WTC11 (cell line): Measurements from ENCODE around the gene ZNF581. TPM values are rescaled to one million over a fixed set of nuclear protein-coding genes. Genes with fewer than 3 reads are reported as not detected.

ENCODE experiments used
- ATAC-seq: fragments of 200-7000 bp; cut with Tn5 transposase; 2 replicates; pipeline ENCODE4 v1.10.0; 2021; ENCODE audit warnings: mild to moderate bottlenecking, moderate library complexity
- CTCF ChIA-PET: fragments of 300-600 bp; sonication (Branson Sonifier 250); formaldehyde crosslinking; loops from one replicate; lab custom pipeline; 2021; ENCODE audit warnings: antibody characterized with exemption; lab: Charles Lee
- POLR2A ChIA-PET: fragments of 350-600 bp; sonication (Branson Sonifier 250); formaldehyde crosslinking; loops from one replicate; lab custom pipeline; 2021; ENCODE audit warnings: antibody characterized with exemption; lab: Charles Lee
- DNase-seq: peaks from one replicate; pipeline ENCODE4 v3.0.0; 2021; ENCODE audit warnings: low spot score
- H3K27ac Mint-ChIP-seq: 2 replicates; pipeline ENCODE4 v1.8.0; 2021; ENCODE audit warnings: mixed read lengths
- H3K27me3 Mint-ChIP-seq: 2 replicates; pipeline ENCODE4 v1.8.0; 2021; ENCODE audit warnings: low read depth, mild to moderate bottlenecking, moderate library complexity, mixed read lengths
- H3K36me3 Mint-ChIP-seq: 2 replicates; pipeline ENCODE4 v1.8.0; 2021; ENCODE audit warnings: mixed read lengths
- H3K4me1 Mint-ChIP-seq: 2 replicates; pipeline ENCODE4 v1.8.0; 2022; ENCODE audit warnings: mixed read lengths
- H3K4me3 Mint-ChIP-seq: 2 replicates; pipeline ENCODE4 v1.8.0; 2021; ENCODE audit warnings: mild to moderate bottlenecking, moderate library complexity, mixed read lengths
- H3K9me3 Mint-ChIP-seq: 2 replicates; pipeline ENCODE4 v1.8.0; 2021; ENCODE audit warnings: mixed read lengths
- ATF2 ChIP-seq: sonication (generic); formaldehyde crosslinking; IDR thresholded peaks from 2 replicates; pipeline ENCODE4 v1.8.1; 2022; ENCODE audit warnings: low read depth, missing genetic modification reagents, borderline replicate concordance
- EMX1 ChIP-seq: fragments of 250-450 bp; sonication (Bioruptor Pico); IDR thresholded peaks from 2 replicates; pipeline ENCODE4 v1.8.0; 2021; ENCODE audit warnings: mild to moderate bottlenecking
- FOXJ3 ChIP-seq: sonication (generic); formaldehyde crosslinking; IDR thresholded peaks from 2 replicates; pipeline ENCODE4 v1.9.0; 2021; ENCODE audit warnings: missing genetic modification reagents, mild to moderate bottlenecking, borderline replicate concordance
- GABPB1 ChIP-seq: sonication (generic); formaldehyde crosslinking; IDR thresholded peaks from 2 replicates; pipeline ENCODE4 v1.8.1; 2023; ENCODE audit warnings: mild to moderate bottlenecking, missing genetic modification reagents
- HMGA2 ChIP-seq: fragments of 250-450 bp; sonication (Bioruptor Pico); IDR thresholded peaks from 2 replicates; pipeline ENCODE4 v1.4.0; 2021; ENCODE audit warnings: mild to moderate bottlenecking, moderate library complexity
- IRF1 ChIP-seq: sonication (generic); formaldehyde crosslinking; IDR thresholded peaks from 2 replicates; pipeline ENCODE4 v1.8.0; 2023; ENCODE audit warnings: missing genetic modification reagents
- IRF2 ChIP-seq: sonication (generic); formaldehyde crosslinking; IDR thresholded peaks from 2 replicates; pipeline ENCODE4 v1.8.0; 2022; ENCODE audit warnings: low read depth, missing genetic modification reagents, borderline replicate concordance
- NR2C2 ChIP-seq: sonication (generic); formaldehyde crosslinking; IDR thresholded peaks from 2 replicates; pipeline ENCODE4 v1.8.0; 2022; ENCODE audit warnings: mild to moderate bottlenecking, missing genetic modification reagents
- SMAD3 ChIP-seq: sonication (generic); formaldehyde crosslinking; IDR thresholded peaks from 2 replicates; pipeline ENCODE4 v1.8.0; 2022; ENCODE audit warnings: missing genetic modification reagents, mild to moderate bottlenecking, borderline replicate concordance
- SP1 ChIP-seq: sonication (generic); formaldehyde crosslinking; conservative IDR thresholded peaks from 2 replicates; pipeline ENCODE4 v1.8.1; 2022; ENCODE audit warnings: missing genetic modification reagents
- TCF7 ChIP-seq: sonication (generic); formaldehyde crosslinking; IDR thresholded peaks from 2 replicates; pipeline ENCODE4 v1.8.0; 2022; ENCODE audit warnings: mild to moderate bottlenecking, low read depth, missing genetic modification reagents, moderate library complexity
- TP53 ChIP-seq: sonication (generic); formaldehyde crosslinking; IDR thresholded peaks from 2 replicates; pipeline ENCODE4 v1.8.1; 2023; ENCODE audit warnings: mild to moderate bottlenecking, missing genetic modification reagents
- ZNF138 ChIP-seq: sonication (generic); formaldehyde crosslinking; conservative IDR thresholded peaks from 2 replicates; pipeline ENCODE4 v1.8.1; 2022; ENCODE audit warnings: mild to moderate bottlenecking, moderate library complexity, missing genetic modification reagents
- ZNF396 ChIP-seq: fragments of 250-450 bp; sonication (Bioruptor Pico); IDR thresholded peaks from 2 replicates; pipeline ENCODE4 v1.8.0; 2021; ENCODE audit warnings: mild to moderate bottlenecking, moderate library complexity, borderline replicate concordance
- ZNF423 ChIP-seq: fragments of 250-450 bp; sonication (Bioruptor Pico); IDR thresholded peaks from 2 replicates; pipeline ENCODE4 v2.1.2; 2022; ENCODE audit warnings: mild to moderate bottlenecking, moderate library complexity
- ZNF671 ChIP-seq: fragments of 250-450 bp; sonication (Bioruptor Pico); IDR thresholded peaks from 2 replicates; pipeline ENCODE4 v1.8.0; 2021; ENCODE audit warnings: mild to moderate bottlenecking
- ZSCAN18 ChIP-seq: fragments of 250-450 bp; sonication (Bioruptor Pico); IDR thresholded peaks from 2 replicates; pipeline ENCODE4 v2.1.2; 2022; ENCODE audit warnings: mild to moderate bottlenecking, moderate library complexity
- total RNA-seq: library from RNA; stranded (reverse); gene quantifications from 3 replicates; pipeline ENCODE4 v1.2.3, GENCODE V29; 2021
- TF ChIP-seq, protein P1 (sequence below): sonication (generic); formaldehyde crosslinking; IDR thresholded peaks from 2 replicates; pipeline ENCODE4 v1.8.1; 2023; ENCODE audit warnings: mild to moderate bottlenecking, missing genetic modification reagents, moderate library complexity
- TF ChIP-seq, protein P2 (sequence below): sonication (generic); formaldehyde crosslinking; IDR thresholded peaks from 2 replicates; pipeline ENCODE4 v1.8.1; 2023; ENCODE audit warnings: mild to moderate bottlenecking, missing genetic modification reagents, moderate library complexity
- TF ChIP-seq, protein P3 (sequence below): fragments of 200-600 bp; IDR thresholded peaks from 2 replicates; pipeline ENCODE4 v1.8.0; 2022; ENCODE audit warnings: antibody characterized with exemption

Gene ZNF581
- total RNA-seq, 1 experiment from 2014 or later: 100 TPM

DNA sequence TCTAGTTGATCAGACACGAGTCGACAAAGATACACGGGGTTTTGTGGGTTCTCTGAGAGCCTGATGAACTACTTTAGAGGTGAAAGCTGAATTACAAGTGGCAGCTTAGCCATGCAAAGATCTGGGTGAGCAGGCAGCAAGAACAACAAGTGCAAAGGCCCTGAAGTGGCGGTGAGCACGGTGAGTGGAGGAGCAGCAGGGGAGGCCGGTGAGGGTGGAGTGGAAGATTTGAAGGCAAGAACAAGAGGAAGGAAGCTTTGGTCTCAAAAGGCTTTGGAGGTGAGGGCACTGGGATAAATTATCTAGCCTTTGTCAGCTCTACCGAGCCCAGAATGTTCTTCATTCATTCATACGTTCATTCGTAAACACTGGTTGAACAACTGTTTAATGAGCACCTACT, 36.6 kb upstream of the ZNF581 start (continued):
- TF ChIP-seq IRF1 (CRISPR knock-in tag): no peak
- TF ChIP-seq ZNF138: no peak
- TF ChIP-seq ZNF671 (CRISPR knock-in tag): no peak
- TF ChIP-seq TCF7 (CRISPR knock-in tag): no peak
- TF ChIP-seq IRF2: no peak
- TF ChIP-seq, protein P1, sequence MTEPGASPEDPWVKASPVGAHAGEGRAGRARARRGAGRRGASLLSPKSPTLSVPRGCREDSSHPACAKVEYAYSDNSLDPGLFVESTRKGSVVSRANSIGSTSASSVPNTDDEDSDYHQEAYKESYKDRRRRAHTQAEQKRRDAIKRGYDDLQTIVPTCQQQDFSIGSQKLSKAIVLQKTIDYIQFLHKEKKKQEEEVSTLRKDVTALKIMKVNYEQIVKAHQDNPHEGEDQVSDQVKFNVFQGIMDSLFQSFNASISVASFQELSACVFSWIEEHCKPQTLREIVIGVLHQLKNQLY (CRISPR knock-in tag): no peak
- no peak for TF ChIP-seq ZSCAN18 (CRISPR knock-in tag)
- TF ChIP-seq NR2C2 (CRISPR knock-in tag): no peak
- TF ChIP-seq SMAD3 (CRISPR knock-in tag): no peak

- Mint-ChIP-seq H3K4me1 (peaks cover 9% of the 10 kb centered on the region), H3K27ac (no peak overlapping the region), H3K9me3 (no peaks in the 10 kb centered on the region), H3K27me3 (no peaks in the 10 kb centered on the region; the same call in 1 of the 2 replicates), H3K36me3 (peaks cover 22% of the 10 kb centered on the region), H3K4me3 (no peak overlapping the region)
- ChIA-PET POLR2A (no interaction called here), CTCF (no interaction called here)
- DNase-seq (no peak), ATAC-seq (no peak)
- TF ChIP-seq FOXJ3 (CRISPR knock-in tag) (no peak), ZNF423 (CRISPR knock-in tag) (no peak), HMGA2 (CRISPR knock-in tag) (no peak), GABPB1 (no peak), TP53 (no peak), SP1 (CRISPR knock-in tag) (no peak)
- TF ChIP-seq, protein P2, sequence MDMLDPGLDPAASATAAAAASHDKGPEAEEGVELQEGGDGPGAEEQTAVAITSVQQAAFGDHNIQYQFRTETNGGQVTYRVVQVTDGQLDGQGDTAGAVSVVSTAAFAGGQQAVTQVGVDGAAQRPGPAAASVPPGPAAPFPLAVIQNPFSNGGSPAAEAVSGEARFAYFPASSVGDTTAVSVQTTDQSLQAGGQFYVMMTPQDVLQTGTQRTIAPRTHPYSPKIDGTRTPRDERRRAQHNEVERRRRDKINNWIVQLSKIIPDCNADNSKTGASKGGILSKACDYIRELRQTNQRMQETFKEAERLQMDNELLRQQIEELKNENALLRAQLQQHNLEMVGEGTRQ (CRISPR knock-in tag): no peak
Observed at GRCh38 chr19:55609326-55609725, 34.1 kb upstream of the ZNF581 start.

DNA sequence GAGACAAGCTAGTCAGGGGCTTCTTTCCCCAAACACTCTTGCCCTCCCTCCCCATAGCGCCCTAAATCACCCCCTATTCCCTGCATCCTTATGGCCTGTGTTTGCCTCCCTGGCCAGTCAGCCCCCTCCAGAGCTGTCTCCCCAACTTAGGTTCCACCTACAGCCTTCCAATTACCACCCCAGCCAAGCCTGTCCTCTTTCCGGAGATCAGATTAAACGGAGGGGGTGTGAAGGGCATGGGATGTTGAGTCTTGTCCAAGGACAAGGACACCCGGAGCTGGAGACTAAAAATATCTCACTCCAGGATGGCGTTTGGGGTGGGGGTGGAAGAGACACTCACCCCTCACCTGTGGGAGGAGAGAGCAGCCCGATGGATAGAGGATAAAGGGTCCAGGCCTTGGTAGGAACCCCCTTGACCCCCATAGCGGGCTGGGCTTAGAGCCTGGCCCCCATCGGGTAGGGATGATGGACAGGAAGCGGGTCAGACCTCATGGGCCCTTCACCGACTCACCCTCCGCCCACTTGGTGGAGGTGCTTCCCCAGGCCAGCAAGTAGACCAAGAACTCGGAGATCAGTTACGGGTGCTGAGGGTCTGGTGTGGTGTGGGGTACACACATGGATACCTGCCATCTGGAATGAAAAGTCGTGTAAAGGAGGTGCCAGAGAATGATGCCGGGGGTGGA, 32.0 kb upstream of the ZNF581 start:
- Mint-ChIP-seq H3K36me3 (peaks cover 25% of the 10 kb centered on the region), H3K27me3 (no peaks in the 10 kb centered on the region; the same call in 1 of the 2 replicates), H3K27ac (no peak overlapping the region), H3K9me3 (no peaks in the 10 kb centered on the region), H3K4me3 (no peak overlapping the region), H3K4me1 (peaks cover 7% of the 10 kb centered on the region)
- TF ChIP-seq ZNF396 (CRISPR knock-in tag) (no peak), EMX1 (CRISPR knock-in tag) (no peak), ATF2 (CRISPR knock-in tag) (no peak)
- TF ChIP-seq, protein P3, sequence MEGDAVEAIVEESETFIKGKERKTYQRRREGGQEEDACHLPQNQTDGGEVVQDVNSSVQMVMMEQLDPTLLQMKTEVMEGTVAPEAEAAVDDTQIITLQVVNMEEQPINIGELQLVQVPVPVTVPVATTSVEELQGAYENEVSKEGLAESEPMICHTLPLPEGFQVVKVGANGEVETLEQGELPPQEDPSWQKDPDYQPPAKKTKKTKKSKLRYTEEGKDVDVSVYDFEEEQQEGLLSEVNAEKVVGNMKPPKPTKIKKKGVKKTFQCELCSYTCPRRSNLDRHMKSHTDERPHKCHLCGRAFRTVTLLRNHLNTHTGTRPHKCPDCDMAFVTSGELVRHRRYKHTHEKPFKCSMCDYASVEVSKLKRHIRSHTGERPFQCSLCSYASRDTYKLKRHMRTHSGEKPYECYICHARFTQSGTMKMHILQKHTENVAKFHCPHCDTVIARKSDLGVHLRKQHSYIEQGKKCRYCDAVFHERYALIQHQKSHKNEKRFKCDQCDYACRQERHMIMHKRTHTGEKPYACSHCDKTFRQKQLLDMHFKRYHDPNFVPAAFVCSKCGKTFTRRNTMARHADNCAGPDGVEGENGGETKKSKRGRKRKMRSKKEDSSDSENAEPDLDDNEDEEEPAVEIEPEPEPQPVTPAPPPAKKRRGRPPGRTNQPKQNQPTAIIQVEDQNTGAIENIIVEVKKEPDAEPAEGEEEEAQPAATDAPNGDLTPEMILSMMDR: no peak
- no peak for DNase-seq
- POLR2A ChIA-PET: no interaction called here
- ATAC-seq: no peak
- CTCF ChIA-PET: no interaction called here
